ENCODE data around the gene PRRG2. TPM values are rescaled to one million over a fixed set of nuclear protein-coding genes. Genes with fewer than 3 reads are reported as not detected.

The PRRG2 gene
- polyA plus RNA-seq, 4 donors = 7.3 to 9.3 (median 8.3) TPM

- no peak for DNase-seq (ENCODE audit: low read depth in 4 of 4, low spot score in 3 of 4)
These were observed 54.6 kb downstream of the PRRG2 start for GRCh38 chr19:49635530-49636232.

- no peak for DNase-seq (ENCODE audit: low read depth in 4 of 4, low spot score in 3 of 4)
These were observed 55.3 kb downstream of the PRRG2 start for GRCh38 chr19:49636233-49636932.

- no peak for DNase-seq (ENCODE audit: low read depth in 4 of 4, low spot score in 3 of 4)
These were observed 57.0 kb downstream of the PRRG2 start for GRCh38 chr19:49637821-49638738.

GRCh38 chr19:49639401-49640112 lies 58.4 kb downstream of the PRRG2 start:
- no peak for DNase-seq (ENCODE audit: low read depth in 4 of 4, low spot score in 3 of 4)

GRCh38 chr19:49640113-49640898 lies 59.2 kb downstream of the PRRG2 start, which contains the start of gene RRAS:
RRAS (minus strand) TSS chr19:49640143; CDS start chr19:49640098, 45 bp downstream.
- DNase-seq (ENCODE audit: low read depth in 4 of 4, low spot score in 3 of 4) = peak; percentile 99 to 100 (median 100)

Other genes starting within 250 kb of the PRRG2 start
- 10 to 100 TPM; 28.9 to 42.9 (median 36.0) TPM for gene CD37, start 245.9 kb upstream of the PRRG2 start, polyA plus RNA-seq (ENCODE audit: insufficient read length in 4 of 4)
- gene TEAD2, start 218.9 kb upstream of the PRRG2 start, polyA plus RNA-seq (ENCODE audit: insufficient read length in 4 of 4) = 100 to 1,000 TPM in 2 of 4 donors, 10 to 100 TPM in 2; 95.9 to 107 (median 102) TPM
- gene DKKL1, start 217.4 kb upstream of the PRRG2 start, polyA plus RNA-seq (ENCODE audit: insufficient read length in 4 of 4) = 1 to 10 TPM; 3.3 to 6.9 (median 5.4) TPM
- under 1 TPM in 3 of 4 donors, not detected in 1; 0.21 to 0.48 (median 0.29) TPM for gene KASH5, start 193.1 kb upstream of the PRRG2 start, polyA plus RNA-seq (ENCODE audit: insufficient read length in 4 of 4)
- gene PTH2, start 157.9 kb upstream of the PRRG2 start, polyA plus RNA-seq (ENCODE audit: insufficient read length in 4 of 4) = not detected
- under 1 TPM in 1 of 4 donors, not detected in 3; 0.04 TPM for gene GFY, start 155.9 kb upstream of the PRRG2 start, polyA plus RNA-seq (ENCODE audit: insufficient read length in 4 of 4)
- gene SLC17A7, start 139.8 kb upstream of the PRRG2 start, polyA plus RNA-seq (ENCODE audit: insufficient read length in 4 of 4) = under 1 TPM; 0.25 to 0.49 (median 0.40) TPM
- gene PIH1D1, start 129.5 kb upstream of the PRRG2 start, polyA plus RNA-seq (ENCODE audit: insufficient read length in 4 of 4) = 10 to 100 TPM; 79.0 to 96.1 (median 82.8) TPM
- 10 to 100 TPM; 16.6 to 27.5 (median 18.3) TPM for gene ALDH16A1, start 128.1 kb upstream of the PRRG2 start, polyA plus RNA-seq (ENCODE audit: insufficient read length in 4 of 4)
- gene FLT3LG, start 107.1 kb upstream of the PRRG2 start, polyA plus RNA-seq (ENCODE audit: insufficient read length in 4 of 4) = 1 to 10 TPM; 2.6 to 4.5 (median 3.6) TPM
- gene RPL13A, start 93.7 kb upstream of the PRRG2 start, polyA plus RNA-seq (ENCODE audit: insufficient read length in 4 of 4) = 1,000 to 10,000 TPM; 2,364 to 2,825 (median 2,611) TPM
- 1,000 to 10,000 TPM; 2,560 to 2,862 (median 2,794) TPM for gene RPS11, start 84.9 kb upstream of the PRRG2 start, polyA plus RNA-seq (ENCODE audit: insufficient read length in 4 of 4)
- gene FCGRT, start 68.7 kb upstream of the PRRG2 start, polyA plus RNA-seq (ENCODE audit: insufficient read length in 4 of 4) = 100 to 1,000 TPM; 242 to 339 (median 259) TPM
- 10 to 100 TPM; 14.5 to 23.3 (median 17.4) TPM for gene RCN3, start 53.3 kb upstream of the PRRG2 start, polyA plus RNA-seq (ENCODE audit: insufficient read length in 4 of 4)
- 10 to 100 TPM; 53.6 to 73.7 (median 60.5) TPM for gene NOSIP, start 760 bp upstream of the PRRG2 start, polyA plus RNA-seq (ENCODE audit: insufficient read length in 4 of 4)
- gene PRR12, start 9.9 kb downstream of the PRRG2 start, polyA plus RNA-seq (ENCODE audit: insufficient read length in 4 of 4) = 10 to 100 TPM; 17.9 to 27.1 (median 20.2) TPM
- gene RRAS, start 58.8 kb downstream of the PRRG2 start, polyA plus RNA-seq (ENCODE audit: insufficient read length in 4 of 4) = 10 to 100 TPM; 23.7 to 32.2 (median 25.8) TPM
- gene SCAF1, start 60.9 kb downstream of the PRRG2 start, polyA plus RNA-seq (ENCODE audit: insufficient read length in 4 of 4) = 10 to 100 TPM; 31.4 to 47.6 (median 34.7) TPM
- 10 to 100 TPM; 41.2 to 56.3 (median 47.9) TPM for gene IRF3, start 84.5 kb downstream of the PRRG2 start, polyA plus RNA-seq (ENCODE audit: insufficient read length in 4 of 4)
- gene BCL2L12, start 84.6 kb downstream of the PRRG2 start, polyA plus RNA-seq (ENCODE audit: insufficient read length in 4 of 4) = 10 to 100 TPM; 20.5 to 32.6 (median 23.9) TPM
- 100 to 1,000 TPM; 196 to 239 (median 211) TPM for gene PRMT1, start 96.0 kb downstream of the PRRG2 start, polyA plus RNA-seq (ENCODE audit: insufficient read length in 4 of 4)
- 1 to 10 TPM in 3 of 4 donors, under 1 TPM in 1; 0.61 to 1.6 (median 1.3) TPM for gene ADM5, start 108.3 kb downstream of the PRRG2 start, polyA plus RNA-seq (ENCODE audit: insufficient read length in 4 of 4)
- gene CPT1C, start 109.8 kb downstream of the PRRG2 start, polyA plus RNA-seq (ENCODE audit: insufficient read length in 4 of 4) = 10 to 100 TPM; 10.3 to 13.3 (median 12.2) TPM
- under 1 TPM in 2 of 4 donors, not detected in 2; 0.11 to 0.38 TPM for gene TSKS, start 182.0 kb downstream of the PRRG2 start, polyA plus RNA-seq (ENCODE audit: insufficient read length in 4 of 4)
- gene AP2A1, start 185.7 kb downstream of the PRRG2 start, polyA plus RNA-seq (ENCODE audit: insufficient read length in 4 of 4) = 10 to 100 TPM; 48.7 to 68.2 (median 52.9) TPM
- gene FUZ, start 232.0 kb downstream of the PRRG2 start, polyA plus RNA-seq (ENCODE audit: insufficient read length in 4 of 4) = 10 to 100 TPM; 29.6 to 40.2 (median 31.7) TPM
- 10 to 100 TPM; 58.8 to 74.9 (median 66.2) TPM for gene MED25, start 237.0 kb downstream of the PRRG2 start, polyA plus RNA-seq (ENCODE audit: insufficient read length in 4 of 4)

All from right renal pelvis (tissue), 4 donors.